ENCODE data around the gene AIFM2.

The AIFM2 gene

GRCh38 chr10:70119623-70120022 lies 13.0 kb downstream of the AIFM2 start:
- no peak overlapping the region for H3K9ac ChIP-seq (ENCODE audit: low read length)
- DNase-seq = no peak
- H3K27ac ChIP-seq (ENCODE audit: low read length) = no peak overlapping the region
- H2AFZ ChIP-seq (ENCODE audit: low read length) = no peak overlapping the region
- no peaks in the 10 kb centered on the region for H3K36me3 ChIP-seq (replicated peaks; ENCODE audit: insufficient read depth, low read length)
- H3K4me2 ChIP-seq (ENCODE audit: low read depth, low read length) = no peak overlapping the region
- TF ChIP-seq CTCF (IDR thresholded peaks at IDR 0.05; ENCODE audit: low read length) (no peak), EZH2phosphoT487 (IDR thresholded peaks at IDR 0.05; ENCODE audit: low read length) (no peak), EZH2 (optimal IDR thresholded peaks at IDR 0.05; ENCODE audit: low read depth, low read length) (no peak)
- no peak overlapping the region for H3K4me3 ChIP-seq (ENCODE audit: low read length)
- no peaks in the 10 kb centered on the region for H3F3A ChIP-seq (ENCODE audit: insufficient read depth, low read length)
- no peaks in the 10 kb centered on the region for H3K9me3 ChIP-seq (replicated peaks; ENCODE audit: insufficient read depth, low read length)
- H3K27me3 ChIP-seq (replicated peaks; ENCODE audit: insufficient read depth, low read length) = no peaks in the 10 kb centered on the region
- H4K20me1 ChIP-seq (ENCODE audit: insufficient read depth, low read length) = no peaks in the 10 kb centered on the region
- H3K4me1 ChIP-seq (ENCODE audit: low read length) = no peaks in the 10 kb centered on the region
- no peaks in the 10 kb centered on the region for H3K9me2 ChIP-seq (replicated peaks; ENCODE audit: insufficient read depth, low read length)
- no peaks in the 10 kb centered on the region for H3K79me2 ChIP-seq (ENCODE audit: low read length)

- no peak overlapping the region for H2AFZ ChIP-seq (ENCODE audit: low read length)
- TF ChIP-seq EZH2phosphoT487 (IDR thresholded peaks at IDR 0.05; ENCODE audit: low read length) = no peak
- TF ChIP-seq CTCF (IDR thresholded peaks at IDR 0.05; ENCODE audit: low read length) = no peak
- no peak for TF ChIP-seq EZH2 (optimal IDR thresholded peaks at IDR 0.05; ENCODE audit: low read depth, low read length)
- H4K20me1 ChIP-seq (ENCODE audit: insufficient read depth, low read length) = no peaks in the 10 kb centered on the region
- no peaks in the 10 kb centered on the region for H3K4me1 ChIP-seq (ENCODE audit: low read length)
- no peak for DNase-seq
- H3K27ac ChIP-seq (ENCODE audit: low read length) = no peak overlapping the region
- no peak overlapping the region for H3K4me3 ChIP-seq (ENCODE audit: low read length)
- no peak overlapping the region for H3K9ac ChIP-seq (ENCODE audit: low read length)
- H3F3A ChIP-seq (ENCODE audit: insufficient read depth, low read length) = no peaks in the 10 kb centered on the region
- no peaks in the 10 kb centered on the region for H3K9me3 ChIP-seq (replicated peaks; ENCODE audit: insufficient read depth, low read length)
- no peaks in the 10 kb centered on the region for H3K9me2 ChIP-seq (replicated peaks; ENCODE audit: insufficient read depth, low read length)
- no peaks in the 10 kb centered on the region for H3K27me3 ChIP-seq (replicated peaks; ENCODE audit: insufficient read depth, low read length)
- H3K4me2 ChIP-seq (ENCODE audit: low read depth, low read length) = no peak overlapping the region
- no peaks in the 10 kb centered on the region for H3K79me2 ChIP-seq (ENCODE audit: low read length)
- H3K36me3 ChIP-seq (replicated peaks; ENCODE audit: insufficient read depth, low read length) = no peaks in the 10 kb centered on the region
These were observed 13.4 kb downstream of the AIFM2 start for GRCh38 chr10:70119197-70119596.

GRCh38 chr10:70118196-70118595 lies 14.4 kb downstream of the AIFM2 start:
- Histone ChIP-seq H3K27me3 (replicated peaks; ENCODE audit: insufficient read depth, low read length) (no peaks in the 10 kb centered on the region), H3K79me2 (ENCODE audit: low read length) (no peaks in the 10 kb centered on the region), H3K36me3 (replicated peaks; ENCODE audit: insufficient read depth, low read length) (no peaks in the 10 kb centered on the region), H3F3A (ENCODE audit: insufficient read depth, low read length) (no peaks in the 10 kb centered on the region), H2AFZ (ENCODE audit: low read length) (no peak overlapping the region), H3K4me1 (ENCODE audit: low read length) (no peaks in the 10 kb centered on the region), H4K20me1 (ENCODE audit: insufficient read depth, low read length) (no peaks in the 10 kb centered on the region), H3K27ac (ENCODE audit: low read length) (no peak overlapping the region), H3K9ac (ENCODE audit: low read length) (no peak overlapping the region), H3K9me2 (replicated peaks; ENCODE audit: insufficient read depth, low read length) (no peaks in the 10 kb centered on the region), H3K9me3 (replicated peaks; ENCODE audit: insufficient read depth, low read length) (no peaks in the 10 kb centered on the region), H3K4me3 (ENCODE audit: low read length) (no peak overlapping the region), H3K4me2 (ENCODE audit: low read depth, low read length) (no peak overlapping the region)
- TF ChIP-seq EZH2phosphoT487 (IDR thresholded peaks at IDR 0.05; ENCODE audit: low read length) (no peak), CTCF (IDR thresholded peaks at IDR 0.05; ENCODE audit: low read length) (no peak), EZH2 (optimal IDR thresholded peaks at IDR 0.05; ENCODE audit: low read depth, low read length) (no peak)
- no peak for DNase-seq
